NOMO-1 treated with dmso at 0.1 percent for 144 hours (cell line): ENCODE measurements around the gene LRRC10B.
A peak's percentile ranks its signal among the peaks of the same experiment; 100 is the strongest.

Source experiments
- DNase-seq: peaks from one replicate; lab custom pipeline; 2025; ENCODE audit not compliant: unreplicated experiment; lab: John Stamatoyannopoulos, UW

The LRRC10B gene

GRCh38 chr11:61507012-61507768, 1.4 kb upstream of the LRRC10B start:
- DNase-seq: no peak

DNA sequence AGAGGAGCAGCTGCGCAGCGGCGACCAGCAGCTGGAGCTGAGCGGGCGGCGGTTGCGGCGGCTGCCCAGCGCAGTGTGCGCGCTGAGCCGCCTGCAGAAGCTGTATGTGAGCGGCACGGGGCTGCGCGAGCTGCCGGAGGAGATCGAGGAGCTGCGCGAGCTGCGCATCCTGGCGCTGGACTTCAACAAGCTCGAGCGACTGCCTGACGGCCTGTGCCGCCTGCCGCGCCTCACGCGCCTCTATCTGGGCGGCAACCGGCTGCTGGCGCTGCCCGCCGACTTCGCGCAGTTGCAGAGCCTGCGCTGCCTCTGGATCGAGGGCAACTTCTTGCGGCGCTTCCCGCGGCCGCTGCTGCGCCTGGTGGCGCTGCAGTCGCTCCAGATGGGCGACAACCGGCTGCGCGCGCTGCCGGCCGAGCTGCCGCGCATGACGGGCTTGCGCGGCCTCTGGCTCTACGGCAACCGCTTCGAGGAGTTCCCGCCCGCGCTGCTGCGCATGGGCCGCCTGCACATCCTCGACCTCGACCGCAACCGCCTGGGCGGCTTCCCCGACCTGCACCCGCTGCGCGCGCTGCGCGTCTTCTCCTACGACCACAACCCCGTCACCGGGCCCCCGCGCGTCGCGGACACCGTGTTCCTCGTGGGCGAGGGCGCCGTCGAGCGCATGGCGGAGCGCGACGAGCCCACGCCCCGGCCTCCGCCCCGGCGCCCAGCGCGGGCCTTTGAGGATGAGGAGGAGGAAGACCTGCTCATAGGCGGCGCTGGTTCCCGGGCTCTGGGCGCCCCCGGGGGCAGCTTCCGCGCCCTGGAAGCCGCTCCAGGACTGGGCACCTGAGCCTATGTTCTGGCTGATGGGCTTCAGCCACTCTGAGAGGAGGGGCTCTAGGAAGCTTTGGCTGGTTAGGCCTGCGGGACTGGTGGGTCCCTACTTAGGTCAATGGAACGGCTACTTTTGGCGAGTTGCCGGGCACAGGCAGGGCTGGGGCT, 787 bp downstream of the LRRC10B start:
- peak; percentile 80 for DNase-seq

- DNase-seq: no peak
Observed at GRCh38 chr11:61510166-61510919, 1.8 kb downstream of the LRRC10B start.

DNA sequence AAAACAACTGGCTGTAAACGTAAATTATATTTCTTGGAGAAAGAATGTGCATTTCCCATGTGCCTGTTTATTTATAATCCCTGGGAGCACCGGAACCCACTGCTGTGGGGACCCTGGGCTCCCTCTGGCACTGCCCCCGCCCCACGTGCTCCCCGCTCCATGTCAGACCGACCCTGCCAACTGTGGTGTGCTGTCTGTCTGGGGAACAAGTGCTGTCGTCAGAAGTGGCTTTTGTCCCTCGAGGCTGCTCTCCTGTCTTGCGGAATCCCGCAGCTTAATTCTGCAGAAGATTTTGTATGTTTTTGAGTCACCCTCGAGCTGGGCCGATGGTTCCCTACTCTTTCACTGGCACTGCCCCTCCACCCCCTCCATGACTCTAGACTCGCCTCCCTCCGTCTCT, 2.4 kb downstream of the LRRC10B start:
- DNase-seq: no peak

DNA sequence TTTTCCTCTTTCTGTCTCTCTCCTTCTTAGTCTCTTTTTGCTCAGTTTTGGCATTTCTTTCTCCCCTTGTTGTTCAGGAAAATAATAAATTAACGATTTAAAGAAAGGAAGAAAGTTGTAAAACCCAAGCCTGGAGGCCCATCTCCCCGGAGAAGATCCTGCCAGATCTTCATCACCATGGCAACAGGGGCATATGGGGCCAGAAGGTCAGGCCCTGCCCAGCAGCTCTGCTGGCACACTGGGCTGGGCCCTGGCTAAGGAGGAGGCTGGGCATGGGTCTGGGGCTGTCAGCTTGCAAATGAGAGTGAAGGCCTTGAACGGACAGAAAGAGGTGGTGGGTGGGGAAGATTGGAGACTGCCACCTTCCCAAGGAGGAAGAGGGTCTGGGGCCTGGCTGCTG, 2.8 kb downstream of the LRRC10B start:
- DNase-seq: no peak

DNA sequence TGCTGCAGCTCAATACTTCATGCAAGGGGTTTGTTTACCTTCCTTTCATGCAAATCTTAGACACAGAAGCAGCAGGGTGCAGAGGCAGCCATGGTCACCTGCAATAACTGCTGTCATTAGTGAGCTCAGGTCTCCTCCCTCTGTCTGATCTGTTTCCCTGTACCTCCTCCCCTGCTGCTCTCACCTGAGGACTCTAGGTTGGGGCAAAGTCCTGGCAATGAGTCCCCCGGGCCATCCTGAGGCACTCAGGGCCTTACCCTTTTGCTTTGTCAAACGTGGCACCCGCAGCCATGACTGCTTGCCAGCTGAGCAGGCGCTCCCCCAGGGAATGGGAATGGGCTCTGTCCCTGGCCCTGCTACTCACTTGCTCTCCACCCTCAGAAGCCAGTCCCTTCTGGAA, 3.9 kb downstream of the LRRC10B start:
- no peak for DNase-seq

DNA sequence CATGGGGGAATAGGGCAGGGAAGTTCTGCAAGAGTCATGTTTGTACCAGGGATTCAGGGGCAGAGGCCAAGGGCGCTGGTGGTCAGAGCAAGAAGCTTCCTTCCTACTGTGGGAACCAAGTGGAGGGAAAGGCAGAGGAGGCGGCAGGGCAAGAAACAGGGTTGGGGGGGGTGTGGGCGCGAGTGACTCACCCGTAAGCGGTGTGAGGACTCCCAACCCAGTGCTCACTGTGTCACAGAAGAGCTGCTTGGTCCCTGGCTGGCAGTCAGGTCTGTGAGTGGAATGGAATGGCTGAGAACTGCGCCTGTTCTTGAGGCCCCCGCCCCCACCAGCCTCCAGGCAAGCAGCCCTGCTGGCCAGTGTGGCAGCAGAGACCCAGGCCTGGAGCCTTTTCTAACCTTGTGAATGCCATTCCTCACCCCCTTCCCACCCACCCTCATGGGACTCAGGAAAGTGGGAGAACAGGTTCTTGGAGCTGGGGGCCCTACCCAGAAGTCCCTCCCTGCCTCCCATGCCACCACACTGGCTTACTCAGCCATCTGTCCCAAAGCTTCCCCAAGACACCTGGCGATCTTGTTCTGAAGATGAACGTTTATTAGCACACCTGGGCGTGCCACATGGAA, 4.7 kb downstream of the LRRC10B start:
- DNase-seq: no peak

DNA sequence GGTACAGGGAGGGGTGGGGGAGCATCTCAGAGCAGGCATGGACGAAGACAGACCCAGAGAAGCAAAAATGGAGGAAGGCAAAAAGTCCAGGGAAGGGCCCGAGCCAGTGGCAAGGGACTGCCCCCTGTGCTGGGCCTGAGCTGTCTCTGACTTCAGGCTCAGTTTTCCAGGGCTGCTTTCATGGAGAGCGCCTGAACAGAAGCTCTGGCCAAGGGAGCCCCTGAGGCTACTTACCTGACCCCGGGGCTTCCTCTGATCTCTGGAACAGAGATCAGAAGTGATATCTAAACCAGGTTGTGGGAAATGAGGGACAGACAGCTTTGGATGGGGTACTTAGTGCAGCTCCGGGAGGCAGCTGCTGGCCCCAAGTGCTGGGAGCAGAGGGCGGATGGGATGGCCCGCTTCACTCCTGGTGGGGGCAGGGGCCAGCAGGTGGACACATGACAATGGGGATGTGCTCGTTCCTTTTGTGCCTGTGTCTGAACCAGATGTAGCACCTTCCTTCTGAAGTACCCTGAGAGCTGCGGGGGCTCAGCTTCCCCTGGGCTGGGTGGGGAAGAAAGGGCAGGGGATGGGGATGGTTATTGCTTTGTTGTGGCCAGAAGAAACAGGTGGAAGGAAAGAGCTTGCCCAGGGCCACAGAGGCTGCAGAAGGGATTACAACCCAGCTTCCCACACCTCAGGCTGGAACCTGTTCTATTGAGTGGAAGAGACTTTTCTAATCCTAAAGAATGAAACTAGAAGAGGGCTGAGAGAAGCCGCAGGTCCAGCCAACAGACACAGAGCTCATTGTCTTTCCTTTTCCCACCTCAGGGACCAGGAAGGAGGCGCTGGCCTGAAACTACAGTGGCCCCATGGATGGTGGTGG, 5.7 kb downstream of the LRRC10B start:
- DNase-seq: no peak

- no peak for DNase-seq
Observed at GRCh38 chr11:61515686-61516085, 7.1 kb downstream of the LRRC10B start.

GRCh38 chr11:61516191-61516590, 7.6 kb downstream of the LRRC10B start:
- no peak for DNase-seq

DNA sequence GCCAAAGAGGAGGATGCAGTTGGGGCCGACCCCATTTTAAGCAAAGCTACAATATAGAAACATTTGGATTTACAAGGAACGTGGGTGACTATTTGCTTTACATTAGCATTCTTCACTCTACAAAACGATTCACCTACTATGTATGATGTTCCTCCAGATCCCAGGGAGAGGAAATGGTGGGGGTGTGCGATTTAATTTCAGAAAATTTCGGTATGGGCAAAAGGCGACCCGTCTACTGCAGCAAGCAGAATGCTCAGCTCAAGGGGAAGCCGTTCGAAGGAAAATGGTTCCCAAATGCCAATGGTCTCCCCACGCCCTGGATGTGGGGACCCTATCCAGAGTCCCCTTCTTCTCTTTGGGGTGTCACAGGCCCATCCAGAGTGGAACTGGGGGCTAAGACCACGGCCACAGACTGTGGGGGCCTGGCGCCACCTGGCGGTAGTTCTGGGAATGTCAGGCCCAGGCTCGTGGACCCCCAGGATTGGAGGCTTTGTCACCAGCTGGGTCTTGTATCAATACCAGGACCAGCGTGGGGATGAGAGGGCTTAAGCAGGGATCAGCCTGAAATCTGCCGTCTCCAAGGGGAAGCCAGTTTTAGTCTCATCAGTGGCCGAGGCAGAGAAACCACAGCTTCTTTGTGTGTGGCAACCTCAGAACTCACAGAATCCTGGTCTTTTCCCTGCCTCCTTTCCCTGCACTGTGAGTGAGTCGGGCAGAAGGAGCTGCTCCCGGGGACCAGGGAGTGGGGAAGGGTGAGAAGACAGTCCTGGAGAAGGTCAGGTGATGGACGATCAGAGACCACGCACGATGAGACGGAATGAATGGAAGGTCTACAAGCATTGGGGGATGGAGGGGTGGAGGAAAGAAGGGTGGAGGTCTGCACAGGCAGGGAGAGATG, 8.4 kb downstream of the LRRC10B start:
- DNase-seq: no peak

GRCh38 chr11:61518032-61518795, 9.7 kb downstream of the LRRC10B start:
- no peak for DNase-seq

- no peak for DNase-seq
Observed at GRCh38 chr11:61522881-61523280, 14.3 kb downstream of the LRRC10B start.

- DNase-seq: no peak
Observed at GRCh38 chr11:61524446-61524845, 15.9 kb downstream of the LRRC10B start.

- DNase-seq: no peak
Observed at GRCh38 chr11:61524963-61525587, 16.5 kb downstream of the LRRC10B start.

- no peak for DNase-seq
Observed at GRCh38 chr11:61526229-61526628, 17.7 kb downstream of the LRRC10B start.

GRCh38 chr11:61526956-61527731, 18.6 kb downstream of the LRRC10B start:
- no peak for DNase-seq
